ENCODE measurements around the gene ABCG4. TPM values are rescaled to one million over a fixed set of nuclear protein-coding genes. Genes with fewer than 3 reads are reported as not detected.
"Not testable (repeated sequence)": the region's sequence is repeated elsewhere in the genome, so short reads cannot be mapped to it uniquely, and the experiment has no call there.

ABCG4 gene
- total RNA-seq, 1 donor from 2014 or later: 0.13 TPM

DNA sequence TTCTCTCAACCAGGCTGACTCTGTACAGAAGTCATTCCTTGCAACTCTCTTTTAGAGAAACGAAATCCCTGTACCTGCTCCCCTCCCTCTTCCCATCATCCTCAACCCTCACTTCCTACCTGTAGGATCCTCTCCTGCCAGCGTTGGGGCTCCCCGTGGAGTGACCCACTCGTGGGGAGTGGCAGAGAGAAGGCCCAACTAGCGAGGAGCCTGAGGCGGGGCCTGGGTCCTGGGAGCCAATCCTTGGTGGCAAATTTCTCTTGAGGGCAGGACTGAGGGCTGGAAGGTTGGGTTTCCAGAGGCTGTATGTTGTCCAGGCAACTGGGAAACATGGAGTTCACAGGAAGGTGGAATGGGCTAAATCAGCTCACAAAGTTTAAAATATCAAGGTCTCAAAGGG is 46.8 kb downstream of the ABCG4 start:
- no peak overlapping the region for H3K4me3 ChIP-seq (ENCODE audit: low read depth, low read length)
- no peaks in the 10 kb centered on the region for H3K27me3 ChIP-seq (ENCODE audit: control insufficient read depth, insufficient read depth, low read length)
- no peaks in the 10 kb centered on the region for H3K36me3 ChIP-seq (ENCODE audit: control insufficient read depth, insufficient read depth, low read length)
- DNase-seq (ENCODE audit: low read depth): no peak
- TF ChIP-seq, protein P1, sequence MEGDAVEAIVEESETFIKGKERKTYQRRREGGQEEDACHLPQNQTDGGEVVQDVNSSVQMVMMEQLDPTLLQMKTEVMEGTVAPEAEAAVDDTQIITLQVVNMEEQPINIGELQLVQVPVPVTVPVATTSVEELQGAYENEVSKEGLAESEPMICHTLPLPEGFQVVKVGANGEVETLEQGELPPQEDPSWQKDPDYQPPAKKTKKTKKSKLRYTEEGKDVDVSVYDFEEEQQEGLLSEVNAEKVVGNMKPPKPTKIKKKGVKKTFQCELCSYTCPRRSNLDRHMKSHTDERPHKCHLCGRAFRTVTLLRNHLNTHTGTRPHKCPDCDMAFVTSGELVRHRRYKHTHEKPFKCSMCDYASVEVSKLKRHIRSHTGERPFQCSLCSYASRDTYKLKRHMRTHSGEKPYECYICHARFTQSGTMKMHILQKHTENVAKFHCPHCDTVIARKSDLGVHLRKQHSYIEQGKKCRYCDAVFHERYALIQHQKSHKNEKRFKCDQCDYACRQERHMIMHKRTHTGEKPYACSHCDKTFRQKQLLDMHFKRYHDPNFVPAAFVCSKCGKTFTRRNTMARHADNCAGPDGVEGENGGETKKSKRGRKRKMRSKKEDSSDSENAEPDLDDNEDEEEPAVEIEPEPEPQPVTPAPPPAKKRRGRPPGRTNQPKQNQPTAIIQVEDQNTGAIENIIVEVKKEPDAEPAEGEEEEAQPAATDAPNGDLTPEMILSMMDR (IDR thresholded peaks at IDR 0.05; ENCODE audit: insufficient read depth, low read length, poor library complexity, severe bottlenecking): no peak

DNA sequence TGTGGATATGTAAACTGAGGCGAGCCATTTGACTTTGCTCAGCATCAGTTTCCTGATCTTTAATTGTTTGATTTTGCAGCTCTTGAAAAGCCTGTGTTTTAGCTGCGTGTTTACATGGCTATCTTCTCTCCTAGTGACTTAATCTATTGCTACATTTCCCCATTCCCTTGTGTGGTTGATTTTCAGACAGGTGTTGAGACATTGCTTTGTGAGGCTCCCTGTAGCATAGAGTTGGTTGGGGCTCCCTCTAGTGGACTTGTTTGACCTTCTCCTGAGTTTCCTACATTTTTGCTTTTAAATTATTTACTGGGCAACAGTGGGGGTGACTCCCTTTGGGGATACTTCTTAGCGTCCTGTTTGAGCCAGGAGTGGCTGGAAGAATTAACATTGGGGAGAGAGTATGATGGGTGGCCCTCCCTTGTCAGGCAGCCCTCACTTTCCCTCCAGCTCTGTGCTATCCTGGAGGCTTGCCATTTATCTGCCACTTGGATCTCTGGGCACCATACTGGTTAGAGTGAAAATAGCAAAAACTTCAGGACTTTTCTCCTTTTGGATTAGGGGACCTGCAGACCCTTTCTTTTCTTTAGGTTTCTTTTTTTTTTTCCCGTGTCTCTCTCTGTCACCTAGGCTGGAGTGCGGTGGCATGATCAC is 48.1 kb downstream of the ABCG4 start:
- TF ChIP-seq, protein P1 (IDR thresholded peaks at IDR 0.05; ENCODE audit: insufficient read depth, low read length, poor library complexity, severe bottlenecking): peak; percentile 82
- DNase-seq (ENCODE audit: low read depth): peak; percentile 56

DNA sequence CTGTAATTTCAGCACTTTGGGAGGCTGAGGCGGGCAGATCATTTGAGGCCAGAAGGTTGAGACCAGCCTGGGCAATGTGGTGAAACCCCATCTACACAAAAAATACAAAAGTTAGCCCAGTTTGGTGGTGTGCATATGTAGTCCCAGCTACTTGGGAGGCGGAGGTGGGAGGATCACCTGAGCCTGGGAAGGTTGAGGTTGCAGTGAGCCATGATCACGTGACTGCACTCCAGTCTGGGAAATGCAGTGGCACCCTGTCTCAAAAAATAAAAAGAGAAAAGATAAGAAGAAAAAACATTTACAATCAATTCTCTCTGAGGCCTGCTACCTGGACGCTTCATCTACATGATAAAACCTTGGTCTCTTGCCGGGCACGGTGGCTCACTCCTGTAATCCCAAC is 50.1 kb downstream of the ABCG4 start:
- H3K27me3 ChIP-seq (ENCODE audit: control insufficient read depth, insufficient read depth, low read length): no peaks in the 10 kb centered on the region
- TF ChIP-seq, protein P1 (IDR thresholded peaks at IDR 0.05; ENCODE audit: insufficient read depth, low read length, poor library complexity, severe bottlenecking): no peak
- no peak overlapping the region for H3K4me3 ChIP-seq (ENCODE audit: low read depth, low read length)
- no peak for DNase-seq (ENCODE audit: low read depth)
- no peaks in the 10 kb centered on the region for H3K36me3 ChIP-seq (ENCODE audit: control insufficient read depth, insufficient read depth, low read length)

More for the DNA sequence above, 48.1 kb downstream of the ABCG4 start:
- Histone ChIP-seq H3K36me3 (ENCODE audit: control insufficient read depth, insufficient read depth, low read length) (no peaks in the 10 kb centered on the region), H3K27me3 (ENCODE audit: control insufficient read depth, insufficient read depth, low read length) (no peaks in the 10 kb centered on the region), H3K4me3 (ENCODE audit: low read depth, low read length) (no peak overlapping the region)

DNA sequence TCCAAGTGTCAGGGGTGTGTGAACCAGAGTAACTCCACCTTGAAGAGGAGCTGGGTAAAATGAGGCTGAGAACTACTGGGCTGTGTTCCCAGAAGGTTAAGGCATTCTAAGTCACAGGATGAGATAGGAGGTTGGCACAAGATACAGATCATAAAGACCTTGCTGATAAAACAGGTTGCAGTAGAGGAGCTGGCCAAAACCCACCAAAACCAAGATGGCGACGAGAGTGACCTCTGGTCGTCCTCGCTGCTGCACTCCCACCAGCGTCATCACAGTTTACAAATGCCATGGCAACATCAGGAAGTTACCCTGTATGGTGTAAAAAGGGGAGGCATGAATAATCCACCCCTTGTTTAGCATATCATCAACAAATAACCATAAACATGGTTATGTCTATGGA is 52.4 kb downstream of the ABCG4 start:
- DNase-seq (ENCODE audit: low read depth): not testable (repeated sequence)

DNA sequence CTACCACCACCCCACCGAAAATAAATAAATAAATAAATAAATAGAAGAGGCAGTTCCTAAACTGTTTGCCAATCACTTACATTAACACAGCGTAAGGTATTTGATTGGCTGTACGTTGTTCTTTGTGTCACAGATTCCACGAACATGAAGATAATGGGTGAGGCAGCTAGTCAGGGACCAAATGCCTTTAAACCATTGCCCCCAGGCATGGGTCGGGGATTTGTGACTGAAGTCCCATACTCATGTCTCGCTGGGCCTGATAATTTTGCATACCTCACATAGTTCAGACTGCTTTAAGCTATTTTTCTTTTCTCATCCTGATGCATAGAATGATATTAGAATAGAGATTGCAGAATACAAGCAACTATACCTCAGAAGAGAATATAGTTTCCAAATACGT is 53.7 kb downstream of the ABCG4 start:
- H3K4me3 ChIP-seq (ENCODE audit: low read depth, low read length): no peak overlapping the region
- H3K36me3 ChIP-seq (ENCODE audit: control insufficient read depth, insufficient read depth, low read length): no peaks in the 10 kb centered on the region
- no peak for DNase-seq (ENCODE audit: low read depth)
- TF ChIP-seq, protein P1 (IDR thresholded peaks at IDR 0.05; ENCODE audit: insufficient read depth, low read length, poor library complexity, severe bottlenecking): no peak
- no peaks in the 10 kb centered on the region for H3K27me3 ChIP-seq (ENCODE audit: control insufficient read depth, insufficient read depth, low read length)

More for the DNA sequence above, 52.4 kb downstream of the ABCG4 start:
- not testable (repeated sequence) for H3K4me3 ChIP-seq (ENCODE audit: low read depth, low read length); H3K27me3 ChIP-seq (ENCODE audit: control insufficient read depth, insufficient read depth, low read length); H3K36me3 ChIP-seq (ENCODE audit: control insufficient read depth, insufficient read depth, low read length)

DNA sequence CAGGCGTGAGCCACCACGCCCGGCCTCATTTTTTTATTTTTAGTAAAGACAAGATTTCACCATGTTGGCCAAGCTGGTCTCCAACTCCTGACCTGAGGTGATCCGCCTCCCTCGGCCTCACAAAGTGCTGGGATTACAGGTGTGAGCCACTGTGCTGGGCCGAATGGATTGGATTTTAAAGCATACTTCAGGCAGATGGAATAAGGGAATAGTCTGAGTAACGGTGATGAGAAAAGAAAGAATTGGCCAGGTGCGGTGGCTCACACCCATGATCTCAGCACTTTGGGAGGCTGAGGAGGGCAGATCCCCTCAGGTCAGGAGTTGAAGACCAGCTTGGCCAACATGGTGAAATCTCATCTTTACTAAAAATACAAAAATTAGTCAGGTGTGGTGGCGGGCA is 55.2 kb downstream of the ABCG4 start:
- TF ChIP-seq, protein P1 (IDR thresholded peaks at IDR 0.05; ENCODE audit: insufficient read depth, low read length, poor library complexity, severe bottlenecking): no peak
- no peaks in the 10 kb centered on the region for H3K27me3 ChIP-seq (ENCODE audit: control insufficient read depth, insufficient read depth, low read length)
- H3K4me3 ChIP-seq (ENCODE audit: low read depth, low read length): no peak overlapping the region
- no peaks in the 10 kb centered on the region for H3K36me3 ChIP-seq (ENCODE audit: control insufficient read depth, insufficient read depth, low read length)
- no peak for DNase-seq (ENCODE audit: low read depth)

Data from kidney epithelial cell (primary cell).